Vagina (tissue), 2 donors: ENCODE measurements around the gene DPYSL3. TPM values are rescaled to one million over a fixed set of nuclear protein-coding genes. Genes with fewer than 3 reads are reported as not detected.

Experiments used
- DNase-seq, 2 donors: peaks; one replicate each; pipeline ENCODE4 v3.0.0-alpha.2; 2017; ENCODE audit errors: extremely low spot score in 2 of 2
- H3K27ac ChIP-seq: fragments of 200-600 bp; sonication (generic); one replicate; pipeline ENCODE4 v1.5.1; 2019
- H3K27me3 ChIP-seq: fragments of 200-600 bp; sonication (generic); one replicate; pipeline ENCODE4 v1.5.1; 2019
- H3K36me3 ChIP-seq, 2 donors: fragments of 200-600 bp; sonication (generic); one replicate each; pipeline ENCODE4 v1.5.1; 2017 to 2019
- H3K4me1 ChIP-seq: fragments of 200-600 bp; sonication (generic); one replicate; pipeline ENCODE4 v1.5.1; 2019
- H3K4me3 ChIP-seq, 2 donors: fragments of 200-600 bp; sonication (generic); 1 replicate in 1 of 2; 2 replicates in 1 of 2; pipeline ENCODE4 v1.5.1; 2016 to 2019
- H3K9me3 ChIP-seq: fragments of 200-600 bp; sonication (generic); one replicate; pipeline ENCODE4 v1.5.1; 2019
- CTCF ChIP-seq, 3 experiments: fragments of 450-650 bp in 2 of 3; fragments of 200-600 bp in 1 of 3; sonication (generic) in 1 of 3; IDR thresholded peaks; one replicate each; pipeline ENCODE4 v1.5.1; 2017 to 2019; ENCODE audit warnings: antibody characterized with exemption in 3 of 3, mild to moderate bottlenecking in 2 of 3, moderate library complexity in 2 of 3
- POLR2A ChIP-seq, 2 donors: fragments of 450-650 bp; IDR thresholded peaks; one replicate each; pipeline ENCODE4 v1.6.1; 2017; ENCODE audit warnings: antibody characterized with exemption in 2 of 2, mild to moderate bottlenecking in 2 of 2, moderate library complexity in 2 of 2
- POLR2AphosphoS5 ChIP-seq, 2 donors: sonication (generic); formaldehyde crosslinking; IDR thresholded peaks; one replicate each; pipeline ENCODE4 v1.9.0; 2017; ENCODE audit warnings: antibody characterized with exemption in 2 of 2, mild to moderate bottlenecking in 2 of 2, low read depth in 1 of 2; ENCODE audit not compliant: insufficient read depth in 1 of 2
- intact Hi-C: fragments of 100-400 bp; cut with DNase I; formaldehyde crosslinking; loops from one replicate; pipeline ENCODE4 v1.15.1; 2023
- total RNA-seq: library from RNA; depleted of rRNA; stranded (reverse); fragments of >200 nt; gene quantifications from one replicate; pipeline ENCODE4 v1.2.3, GENCODE V29; 2016

DPYSL3 gene
- total RNA-seq, 1 donor from 2014 or later, result 68.5 TPM

- Histone ChIP-seq H3K4me1 (peaks cover 39% of the 10 kb centered on the region), H3K27ac (no peak overlapping the region), H3K9me3 (no peaks in the 10 kb centered on the region), H3K36me3 (no peaks in the 10 kb centered on the region), H3K27me3 (no peaks in the 10 kb centered on the region), H3K4me3 (no peak overlapping the region)
- intact Hi-C loops, result no loop called here
- DNase-seq, result no peak
- TF ChIP-seq CTCF (IDR thresholded peaks at IDR 0.05), result no peak
- no peak for TF ChIP-seq POLR2A (IDR thresholded peaks at IDR 0.05)
- no peak for TF ChIP-seq POLR2AphosphoS5 (IDR thresholded peaks at IDR 0.05; ENCODE audit: insufficient read depth in 1 of 2, low read depth in 1 of 2)
Observed at GRCh38 chr5:147436596-147436995, 73.3 kb downstream of the DPYSL3 start.

- Histone ChIP-seq H3K27ac (no peak overlapping the region), H3K4me3 (no peak overlapping the region), H3K27me3 (no peaks in the 10 kb centered on the region), H3K9me3 (no peaks in the 10 kb centered on the region), H3K4me1 (peaks cover 50% of the 10 kb centered on the region), H3K36me3 (no peaks in the 10 kb centered on the region)
- DNase-seq, result no peak
- TF ChIP-seq CTCF (IDR thresholded peaks at IDR 0.05) (no peak), POLR2AphosphoS5 (IDR thresholded peaks at IDR 0.05; ENCODE audit: insufficient read depth in 1 of 2, low read depth in 1 of 2) (no peak), POLR2A (IDR thresholded peaks at IDR 0.05) (no peak)
- intact Hi-C loops, result no loop called here
Observed at GRCh38 chr5:147434049-147434448, 75.8 kb downstream of the DPYSL3 start.

- no peaks in the 10 kb centered on the region for H3K36me3 ChIP-seq
- DNase-seq, result no peak
- TF ChIP-seq POLR2A (IDR thresholded peaks at IDR 0.05) (no peak), CTCF (IDR thresholded peaks at IDR 0.05) (no peak), POLR2AphosphoS5 (IDR thresholded peaks at IDR 0.05; ENCODE audit: insufficient read depth in 1 of 2, low read depth in 1 of 2) (no peak)
- intact Hi-C loops, result no loop called here
- H3K4me1 ChIP-seq, result peaks cover 54% of the 10 kb centered on the region
- no peak overlapping the region for H3K4me3 ChIP-seq
- H3K27me3 ChIP-seq, result no peaks in the 10 kb centered on the region
- no peaks in the 10 kb centered on the region for H3K9me3 ChIP-seq
- H3K27ac ChIP-seq, result peak overlapping the region; percentile 63
Observed at GRCh38 chr5:147432323-147432722, 77.5 kb downstream of the DPYSL3 start.

- peaks cover 54% of the 10 kb centered on the region for H3K4me1 ChIP-seq
- H3K36me3 ChIP-seq, result no peaks in the 10 kb centered on the region
- peak overlapping the region; percentile 63 for H3K27ac ChIP-seq
- H3K4me3 ChIP-seq, result no peak overlapping the region
- H3K27me3 ChIP-seq, result no peaks in the 10 kb centered on the region
- TF ChIP-seq CTCF (IDR thresholded peaks at IDR 0.05) (no peak), POLR2A (IDR thresholded peaks at IDR 0.05) (no peak), POLR2AphosphoS5 (IDR thresholded peaks at IDR 0.05; ENCODE audit: insufficient read depth in 1 of 2, low read depth in 1 of 2) (no peak)
- intact Hi-C loops, result no loop called here
- no peak for DNase-seq
- H3K9me3 ChIP-seq, result no peaks in the 10 kb centered on the region
Observed at GRCh38 chr5:147431586-147431985, 78.3 kb downstream of the DPYSL3 start.

- Histone ChIP-seq H3K9me3 (no peaks in the 10 kb centered on the region), H3K27ac (peak overlapping the region; percentile 63), H3K4me3 (no peak overlapping the region), H3K27me3 (no peaks in the 10 kb centered on the region), H3K36me3 (no peaks in the 10 kb centered on the region), H3K4me1 (peaks cover 54% of the 10 kb centered on the region)
- DNase-seq, result no peak
- intact Hi-C loops, result no loop called here
- no peak for TF ChIP-seq POLR2AphosphoS5 (IDR thresholded peaks at IDR 0.05; ENCODE audit: insufficient read depth in 1 of 2, low read depth in 1 of 2)
- TF ChIP-seq CTCF (IDR thresholded peaks at IDR 0.05), result no peak
- no peak for TF ChIP-seq POLR2A (IDR thresholded peaks at IDR 0.05)
Observed at GRCh38 chr5:147430628-147431027, 79.2 kb downstream of the DPYSL3 start.
